Measurements from ENCODE around the gene MORN1.

- TF ChIP-seq EZH2 (IDR thresholded peaks at IDR 0.05) (no peak), POLR2AphosphoS5 (IDR thresholded peaks at IDR 0.05; ENCODE audit: borderline replicate concordance, low read depth, low read length) (no peak), FOXP2 (optimal IDR thresholded peaks at IDR 0.05; ENCODE audit: control extremely low read depth, extremely low read length, insufficient read depth) (no peak)
These were observed 101.2 kb downstream of the MORN1 start for GRCh38 chr1:2290171-2290578.

All from SK-N-MC (cell line).